ENCODE data around the gene SLC2A1.

The SLC2A1 gene

GRCh38 chr1:42960122-42960390, 1.4 kb upstream of the SLC2A1 start:
- CTCF ChIA-PET = interaction anchor here (1.4 kb wide), 1 partner anchor 113 kb away, joined by 3 read pairs; no protein-coding TSS in a partner anchor
- DNase-seq (ENCODE audit: extremely low spot score) = no peak
- no peak for TF ChIP-seq ARNT (IDR thresholded peaks at IDR 0.05)
- no peak for TF ChIP-seq FOXK2 (IDR thresholded peaks at IDR 0.05)
- TF ChIP-seq, protein P1, sequence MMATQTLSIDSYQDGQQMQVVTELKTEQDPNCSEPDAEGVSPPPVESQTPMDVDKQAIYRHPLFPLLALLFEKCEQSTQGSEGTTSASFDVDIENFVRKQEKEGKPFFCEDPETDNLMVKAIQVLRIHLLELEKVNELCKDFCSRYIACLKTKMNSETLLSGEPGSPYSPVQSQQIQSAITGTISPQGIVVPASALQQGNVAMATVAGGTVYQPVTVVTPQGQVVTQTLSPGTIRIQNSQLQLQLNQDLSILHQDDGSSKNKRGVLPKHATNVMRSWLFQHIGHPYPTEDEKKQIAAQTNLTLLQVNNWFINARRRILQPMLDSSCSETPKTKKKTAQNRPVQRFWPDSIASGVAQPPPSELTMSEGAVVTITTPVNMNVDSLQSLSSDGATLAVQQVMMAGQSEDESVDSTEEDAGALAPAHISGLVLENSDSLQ (IDR thresholded peaks at IDR 0.05) = no peak
- TF ChIP-seq HDGF (IDR thresholded peaks at IDR 0.05; ENCODE audit: borderline replicate concordance) = no peak
- no peak for TF ChIP-seq TARDBP (IDR thresholded peaks at IDR 0.05)
- TF ChIP-seq BHLHE40 (IDR thresholded peaks at IDR 0.05; ENCODE audit: borderline replicate concordance) = no peak
- no peak for TF ChIP-seq CTBP1 (IDR thresholded peaks at IDR 0.05; ENCODE audit: borderline replicate concordance)
- TF ChIP-seq LEF1 (IDR thresholded peaks at IDR 0.05; ENCODE audit: borderline replicate concordance) = no peak
- no peak for TF ChIP-seq SP1 (IDR thresholded peaks at IDR 0.05)
- no peak for TF ChIP-seq SUZ12 (IDR thresholded peaks at IDR 0.05)
- TF ChIP-seq FOXM1 (IDR thresholded peaks at IDR 0.05; ENCODE audit: borderline replicate concordance) = no peak
- TF ChIP-seq NFRKB (IDR thresholded peaks at IDR 0.05) = no peak
- no peak for TF ChIP-seq ELF4 (IDR thresholded peaks at IDR 0.05)
- no peak for TF ChIP-seq L3MBTL2 (conservative IDR thresholded peaks at IDR 0.05)
- no peak for TF ChIP-seq ZNF384 (IDR thresholded peaks at IDR 0.05)
- no peak for TF ChIP-seq FOXA1 (IDR thresholded peaks at IDR 0.05)
- POLR2A ChIA-PET = interaction anchor here (1.3 to 2.0 kb wide), 2 partner anchors 22 to 35 kb away, joined by 5 to 6 read pairs; no protein-coding TSS in a partner anchor

DNA sequence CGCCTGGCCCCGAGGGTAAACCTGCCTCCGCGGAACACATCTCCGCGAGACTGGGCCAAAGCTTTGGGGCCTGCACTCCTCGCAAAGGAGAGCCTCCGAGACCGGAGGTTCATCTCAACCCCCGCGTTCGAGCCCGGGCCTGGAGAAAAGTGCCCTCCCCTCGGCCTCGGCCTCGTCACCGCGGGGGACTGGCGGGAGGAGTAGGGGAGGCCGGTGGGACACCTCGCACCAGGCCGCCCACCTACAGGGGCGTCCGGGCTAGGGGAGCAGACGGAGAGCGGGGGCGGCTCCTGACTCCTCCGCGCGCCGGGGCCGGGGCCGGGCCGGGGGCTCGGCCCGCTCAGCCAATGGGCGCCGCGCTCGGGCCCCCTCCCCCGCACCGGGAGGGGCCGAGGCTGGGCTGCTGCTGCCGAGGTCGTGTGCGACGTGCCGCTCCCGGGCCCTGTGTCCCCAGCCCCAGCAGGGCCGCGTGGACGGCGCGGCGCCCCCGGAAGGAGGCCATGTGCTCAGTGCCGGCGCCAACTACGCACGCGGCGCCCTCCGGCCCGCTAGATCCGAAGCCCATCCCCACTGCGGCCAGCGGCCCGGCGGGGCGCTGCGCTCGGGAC, 684 bp downstream of the SLC2A1 start:
- ChIA-PET CTCF (no interaction called here), POLR2A (interaction anchor here (1.6 kb wide), 1 partner anchor 34 kb away, joined by 4 read pairs; no protein-coding TSS in a partner anchor)
- TF ChIP-seq ARNT (IDR thresholded peaks at IDR 0.05) (peak; percentile 51), BHLHE40 (IDR thresholded peaks at IDR 0.05; ENCODE audit: borderline replicate concordance) (no peak)
- peak; percentile 72 for DNase-seq (ENCODE audit: extremely low spot score)

- ChIA-PET POLR2A (interaction anchor here (1.6 kb wide), 1 partner anchor 33 kb away, joined by 4 read pairs; no protein-coding TSS in a partner anchor), CTCF (no interaction called here)
- TF ChIP-seq NFRKB (IDR thresholded peaks at IDR 0.05) (no peak), L3MBTL2 (conservative IDR thresholded peaks at IDR 0.05) (no peak), FOXK2 (IDR thresholded peaks at IDR 0.05) (no peak), SP1 (IDR thresholded peaks at IDR 0.05) (no peak), FOXA1 (IDR thresholded peaks at IDR 0.05) (no peak), ELF4 (IDR thresholded peaks at IDR 0.05) (no peak), TARDBP (IDR thresholded peaks at IDR 0.05) (no peak), FOXM1 (IDR thresholded peaks at IDR 0.05; ENCODE audit: borderline replicate concordance) (no peak)
- no peak for DNase-seq (ENCODE audit: extremely low spot score)
Measured at GRCh38 chr1:42957229-42957879, 1.3 kb downstream of the SLC2A1 start.

- CTCF ChIA-PET = no interaction called here
- DNase-seq (ENCODE audit: extremely low spot score) = no peak
- POLR2A ChIA-PET = interaction anchor here (1.6 kb wide), 1 partner anchor 32 kb away, joined by 4 read pairs; no protein-coding TSS in a partner anchor
- TF ChIP-seq TARDBP (IDR thresholded peaks at IDR 0.05) (no peak), SUZ12 (IDR thresholded peaks at IDR 0.05) (no peak), FOXA1 (IDR thresholded peaks at IDR 0.05) (no peak), FOXM1 (IDR thresholded peaks at IDR 0.05; ENCODE audit: borderline replicate concordance) (no peak), ZNF384 (IDR thresholded peaks at IDR 0.05) (no peak), ELF4 (IDR thresholded peaks at IDR 0.05) (no peak), NFRKB (IDR thresholded peaks at IDR 0.05) (no peak), SP1 (IDR thresholded peaks at IDR 0.05) (no peak), CTBP1 (IDR thresholded peaks at IDR 0.05; ENCODE audit: borderline replicate concordance) (no peak), LEF1 (IDR thresholded peaks at IDR 0.05; ENCODE audit: borderline replicate concordance) (no peak), HDGF (IDR thresholded peaks at IDR 0.05; ENCODE audit: borderline replicate concordance) (no peak), FOXK2 (IDR thresholded peaks at IDR 0.05) (no peak), L3MBTL2 (conservative IDR thresholded peaks at IDR 0.05) (no peak), ARNT (IDR thresholded peaks at IDR 0.05) (no peak)
Measured at GRCh38 chr1:42956739-42957138, 1.9 kb downstream of the SLC2A1 start.

- DNase-seq (ENCODE audit: extremely low spot score) = no peak
- TF ChIP-seq ZNF384 (IDR thresholded peaks at IDR 0.05) (no peak), ELF4 (IDR thresholded peaks at IDR 0.05) (no peak), TARDBP (IDR thresholded peaks at IDR 0.05) (no peak), FOXK2 (IDR thresholded peaks at IDR 0.05) (no peak), SUZ12 (IDR thresholded peaks at IDR 0.05) (no peak), SP1 (IDR thresholded peaks at IDR 0.05) (no peak), ARNT (IDR thresholded peaks at IDR 0.05) (no peak), FOXM1 (IDR thresholded peaks at IDR 0.05; ENCODE audit: borderline replicate concordance) (no peak), FOXA1 (IDR thresholded peaks at IDR 0.05) (no peak), HDGF (IDR thresholded peaks at IDR 0.05; ENCODE audit: borderline replicate concordance) (no peak), LEF1 (IDR thresholded peaks at IDR 0.05; ENCODE audit: borderline replicate concordance) (no peak), CTBP1 (IDR thresholded peaks at IDR 0.05; ENCODE audit: borderline replicate concordance) (no peak), NFRKB (IDR thresholded peaks at IDR 0.05) (no peak), BHLHE40 (IDR thresholded peaks at IDR 0.05; ENCODE audit: borderline replicate concordance) (no peak), L3MBTL2 (conservative IDR thresholded peaks at IDR 0.05) (no peak)
- TF ChIP-seq, protein P1 (IDR thresholded peaks at IDR 0.05) = no peak
- POLR2A ChIA-PET = interaction anchor here (1.2 kb wide), 1 partner anchor 101 kb away, joined by 3 read pairs; no protein-coding TSS in a partner anchor
- CTCF ChIA-PET = interaction anchor here (0.7 to 1.1 kb wide), 2 partner anchors 33 to 179 kb away, joined by 3 to 4 read pairs; no protein-coding TSS in a partner anchor
Measured at GRCh38 chr1:42955311-42956063, 3.2 kb downstream of the SLC2A1 start.
